GM21360 (cell line): ENCODE results near the gene PTGIR.
A peak's percentile ranks its signal among the peaks of the same experiment; 100 is the strongest.
"Not testable (repeated sequence)": the region's sequence is repeated elsewhere in the genome, so short reads cannot be mapped to it uniquely, and the experiment has no call there.

ENCODE experiments used
- ATAC-seq: cut with Tn5 transposase; IDR thresholded peaks from one replicate; pipeline ENCODE4 v1.9.1; 2021; ENCODE audit warnings: mild to moderate bottlenecking, moderate library complexity; ENCODE audit not compliant: unreplicated experiment

The PTGIR gene

GRCh38 chr19:46639358-46640182 is 14.7 kb upstream of the PTGIR start:
- ATAC-seq, result no peak

GRCh38 chr19:46637224-46637623 is 12.3 kb upstream of the PTGIR start:
- no peak for ATAC-seq

GRCh38 chr19:46635920-46636761 is 11.3 kb upstream of the PTGIR start, which contains the start of gene GNG8:
Gene GNG8 (minus strand): TSS chr19:46636202. CDS start chr19:46634682, 1,520 bp downstream.
- ATAC-seq, result no peak

- no peak for ATAC-seq
These were observed 9.8 kb upstream of the PTGIR start for GRCh38 chr19:46634656-46635218.

GRCh38 chr19:46634045-46634655 is 9.3 kb upstream of the PTGIR start:
- ATAC-seq, result peak; percentile 37

GRCh38 chr19:46633130-46633529 is 8.2 kb upstream of the PTGIR start:
- no peak for ATAC-seq

- ATAC-seq, result no peak
These were observed 6.6 kb upstream of the PTGIR start for GRCh38 chr19:46631481-46631880.

- ATAC-seq, result no peak
These were observed 5.8 kb upstream of the PTGIR start for GRCh38 chr19:46630586-46631205.

GRCh38 chr19:46629546-46630025 is 4.7 kb upstream of the PTGIR start:
- ATAC-seq, result no peak

- not testable (repeated sequence) for ATAC-seq
These were observed 4.1 kb upstream of the PTGIR start for GRCh38 chr19:46628970-46629369.

GRCh38 chr19:46626446-46626845 is 1.6 kb upstream of the PTGIR start:
- no peak for ATAC-seq

- no peak for ATAC-seq
These were observed 842 bp upstream of the PTGIR start for GRCh38 chr19:46625731-46626130.

GRCh38 chr19:46623915-46624502 is 880 bp downstream of the PTGIR start:
- ATAC-seq, result no peak

GRCh38 chr19:46622118-46622446 is 2.8 kb downstream of the PTGIR start:
- no peak for ATAC-seq

- ATAC-seq, result no peak
These were observed 3.4 kb downstream of the PTGIR start for GRCh38 chr19:46621191-46622117.

GRCh38 chr19:46620716-46621115 is 4.2 kb downstream of the PTGIR start:
- no peak for ATAC-seq

GRCh38 chr19:46620267-46620666 is 4.6 kb downstream of the PTGIR start:
- ATAC-seq, result no peak

- ATAC-seq, result no peak
These were observed 6.1 kb downstream of the PTGIR start for GRCh38 chr19:46618670-46619231.

GRCh38 chr19:46617601-46618000 is 7.3 kb downstream of the PTGIR start:
- ATAC-seq, result no peak
